Measurements from ENCODE around the gene MRPS23.

MRPS23 gene

GRCh38 chr17:57877803-57878377 is 28.0 kb upstream of the MRPS23 start:
- TF ChIP-seq CTCF (IDR thresholded peaks at IDR 0.05; ENCODE audit: insufficient read depth, missing control alignments), result no peak
- FAIRE-seq (no peak), DNase-seq (ENCODE audit: insufficient read length, low spot score) (no peak)

- TF ChIP-seq CTCF (IDR thresholded peaks at IDR 0.05; ENCODE audit: insufficient read depth, missing control alignments), result no peak
These were observed 27.0 kb upstream of the MRPS23 start for GRCh38 chr17:57876866-57877237.

GRCh38 chr17:57876023-57876865 is 26.4 kb upstream of the MRPS23 start:
- DNase-seq (ENCODE audit: insufficient read length, low spot score) (no peak), FAIRE-seq (no peak)
- no peak for TF ChIP-seq CTCF (IDR thresholded peaks at IDR 0.05; ENCODE audit: insufficient read depth, missing control alignments)

More at GRCh38 chr17:57876866-57877237, 27.0 kb upstream of the MRPS23 start:
- no peak for FAIRE-seq
- no peak for DNase-seq (ENCODE audit: insufficient read length, low spot score)

GRCh38 chr17:57875290-57876022 is 25.6 kb upstream of the MRPS23 start:
- DNase-seq (ENCODE audit: insufficient read length, low spot score) (no peak), FAIRE-seq (no peak)
- peak; percentile 33 for TF ChIP-seq CTCF (IDR thresholded peaks at IDR 0.05; ENCODE audit: insufficient read depth, missing control alignments)

- FAIRE-seq (no peak), DNase-seq (ENCODE audit: insufficient read length, low spot score) (no peak)
- no peak for TF ChIP-seq CTCF (IDR thresholded peaks at IDR 0.05; ENCODE audit: insufficient read depth, missing control alignments)
These were observed 24.8 kb upstream of the MRPS23 start for GRCh38 chr17:57874434-57875289.

GRCh38 chr17:57874058-57874419 is 24.2 kb upstream of the MRPS23 start:
- no peak for TF ChIP-seq CTCF (IDR thresholded peaks at IDR 0.05; ENCODE audit: insufficient read depth, missing control alignments)
- no peak for FAIRE-seq
- no peak for DNase-seq (ENCODE audit: insufficient read length, low spot score)

Data from D721Med (cell line).